Measurements from ENCODE around the gene OR52D1. TPM values are rescaled to one million over a fixed set of nuclear protein-coding genes. Genes with fewer than 3 reads are reported as not detected.
A peak's percentile ranks its signal among the peaks of the same experiment; 100 is the strongest.

The OR52D1 gene
- total and polyA plus RNA-seq, 9 of the 15 experiments (the other 6 are each of a cell fraction or from before 2014, with no cell fraction given) = 0.14 to 1.3 (median 0.97) TPM; not detected in 6

DNA sequence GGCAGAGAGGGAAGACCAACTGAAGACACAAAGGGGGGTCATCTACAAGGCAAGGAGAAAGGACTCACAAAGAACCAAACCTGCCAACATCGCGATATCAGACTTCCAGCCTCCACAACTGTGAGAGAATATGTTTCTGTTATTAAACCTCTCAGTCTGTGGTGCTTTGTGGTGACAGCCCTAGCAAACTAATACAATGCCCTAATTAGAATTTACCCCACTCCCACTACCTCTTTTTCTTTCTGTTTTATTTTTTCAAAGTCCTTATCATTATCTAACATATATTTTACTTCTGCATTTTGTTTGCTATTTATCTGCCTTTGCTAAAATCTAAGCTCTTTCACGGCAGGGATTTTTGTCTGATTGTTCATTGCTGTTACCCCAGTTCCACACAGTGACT lies 2.5 kb upstream of the OR52D1 start:
- WGBS (ENCODE audit: insufficient coverage, low coverage, missing lambda C conversion rate) = 79% methylated on average over 3 of the region's 3 CpGs
- in situ Hi-C loops (cut with MboI) (no loop called here), intact Hi-C loops (cut with micrococcal nuclease) (no loop called here)
- H3K9me3 ChIP-seq (replicated peaks; ENCODE audit: control insufficient read depth, insufficient read depth, low read depth, low read length) = peaks cover 4% of the 10 kb centered on the region
- H3K4me2 ChIP-seq (ENCODE audit: insufficient read depth, low read length) = no peak overlapping the region
- H3K36me3 ChIP-seq (ENCODE audit: control insufficient read depth, insufficient read depth, low read length) = peaks cover 74% of the 10 kb centered on the region
- TF ChIP-seq JUND (IDR thresholded peaks at IDR 0.05; ENCODE audit: borderline replicate concordance, low read depth, low read length) = no peak
- TF ChIP-seq JUND (tag; IDR thresholded peaks at IDR 0.05; ENCODE audit: borderline replicate concordance, low read depth, low read length) = no peak
- TF ChIP-seq POLR2A (conservative IDR thresholded peaks at IDR 0.05) = peak; percentile 49; the same call in 1 of the 2 replicates
- H3K4me3 ChIP-seq = no peak overlapping the region
- no peak overlapping the region for H2AFZ ChIP-seq (ENCODE audit: low read depth, low read length)
- BruUV-seq (replicated peaks) = no TSS peak
- H3K79me2 ChIP-seq (ENCODE audit: control insufficient read depth, insufficient read depth, low read length) = peaks cover 77% of the 10 kb centered on the region
- peaks cover 33% of the 10 kb centered on the region for H4K20me1 ChIP-seq (replicated peaks; ENCODE audit: control insufficient read depth, insufficient read depth, low read length)
- no peaks in the 10 kb centered on the region for H3K27me3 ChIP-seq (ENCODE audit: control insufficient read depth in 2 of 2, insufficient read depth in 2 of 2, low read length in 2 of 2)
- H3K9me1 ChIP-seq (ENCODE audit: control insufficient read depth, insufficient read depth, low read length) = no peaks in the 10 kb centered on the region
- ChIA-PET CTCF (ENCODE audit: low intra/inter-chr PET ratio) (no interaction called here), POLR2A (interaction anchor here (0.5 to 3.0 kb wide), 5 partner anchors 12 to 127 kb away, joined by 3 to 25 read pairs (median 3); no protein-coding TSS in a partner anchor)
- no peak overlapping the region for H3K27ac ChIP-seq (ENCODE audit: extremely low read depth, low read depth, low read length)
- H3K9ac ChIP-seq (ENCODE audit: insufficient read depth in 1 of 2, low read depth in 2 of 2, low read length in 2 of 2) = no peak overlapping the region
- DNase-seq (ENCODE audit: extremely low read depth in 1 of 4, low spot score in 3 of 4) (no peak), ATAC-seq (no peak; the same call in 2 of the 3 replicates), FAIRE-seq (no peak)
- H3K4me1 ChIP-seq (replicated peaks in 1 of 2; ENCODE audit: control insufficient read depth in 2 of 2, insufficient read depth in 2 of 2, low read length in 2 of 2) = peaks cover 4 to 5% of the 10 kb centered on the region in 2 experiments; a peak in 1 of 5 replicates

DNA sequence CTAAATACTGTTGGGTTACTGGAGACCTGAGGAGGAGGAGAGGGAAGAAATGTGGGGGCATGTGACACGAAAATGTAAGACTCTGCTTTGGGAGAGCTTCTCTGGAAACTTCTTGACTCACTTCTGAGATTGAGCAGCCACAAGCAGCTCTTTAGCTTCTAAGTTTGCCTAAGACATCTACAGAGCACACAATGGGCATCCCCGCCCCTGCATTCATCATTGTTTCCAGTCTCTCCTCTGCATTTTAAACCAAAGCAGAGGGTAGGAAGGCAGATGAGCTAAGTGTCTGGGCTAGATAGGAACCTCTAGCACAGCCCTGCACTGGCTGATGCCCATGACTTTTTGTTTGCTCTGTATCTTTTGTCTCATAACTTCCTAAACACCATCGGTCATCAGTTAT lies 2.1 kb upstream of the OR52D1 start:
- H3K27ac ChIP-seq (ENCODE audit: extremely low read depth, low read depth, low read length) = no peak overlapping the region
- no TSS peak for BruUV-seq (replicated peaks)
- H3K4me2 ChIP-seq (ENCODE audit: insufficient read depth, low read length) = no peak overlapping the region
- peaks cover 4% of the 10 kb centered on the region for H3K9me3 ChIP-seq (replicated peaks; ENCODE audit: control insufficient read depth, insufficient read depth, low read depth, low read length)
- H3K4me3 ChIP-seq = no peak overlapping the region
- H3K36me3 ChIP-seq (ENCODE audit: control insufficient read depth, insufficient read depth, low read length) = peaks cover 78% of the 10 kb centered on the region
- intact Hi-C loops (cut with micrococcal nuclease) (no loop called here), in situ Hi-C loops (cut with MboI) (no loop called here)
- ChIA-PET POLR2A (interaction anchor here (0.5 to 3.0 kb wide), 6 partner anchors 12 to 127 kb away, joined by 3 to 25 read pairs (median 3); no protein-coding TSS in a partner anchor), CTCF (ENCODE audit: low intra/inter-chr PET ratio) (no interaction called here)
- no peaks in the 10 kb centered on the region for H3K9me1 ChIP-seq (ENCODE audit: control insufficient read depth, insufficient read depth, low read length)
- H3K9ac ChIP-seq (ENCODE audit: insufficient read depth in 1 of 2, low read depth in 2 of 2, low read length in 2 of 2) = no peak overlapping the region
- H4K20me1 ChIP-seq (replicated peaks; ENCODE audit: control insufficient read depth, insufficient read depth, low read length) = peaks cover 36% of the 10 kb centered on the region
- peaks cover 81% of the 10 kb centered on the region for H3K79me2 ChIP-seq (ENCODE audit: control insufficient read depth, insufficient read depth, low read length)
- FAIRE-seq = no peak
- peaks cover 4 to 5% of the 10 kb centered on the region in 2 experiments; a peak in 1 of 5 replicates for H3K4me1 ChIP-seq (replicated peaks in 1 of 2; ENCODE audit: control insufficient read depth in 2 of 2, insufficient read depth in 2 of 2, low read length in 2 of 2)
- ATAC-seq = peak; percentile 41
- 38% methylated on average over 3 of the region's 3 CpGs for WGBS (ENCODE audit: insufficient coverage, low coverage, missing lambda C conversion rate)
- no peaks in the 10 kb centered on the region for H3K27me3 ChIP-seq (ENCODE audit: control insufficient read depth in 2 of 2, insufficient read depth in 2 of 2, low read length in 2 of 2)
- no peak for DNase-seq (ENCODE audit: extremely low read depth in 1 of 4, low spot score in 3 of 4)
- no peak overlapping the region for H2AFZ ChIP-seq (ENCODE audit: low read depth, low read length)
- TF ChIP-seq ZNF668 (CRISPR knock-in tag; IDR thresholded peaks at IDR 0.05) = no peak
- no peak for TF ChIP-seq DMBX1 (CRISPR knock-in tag; IDR thresholded peaks at IDR 0.05; ENCODE audit: borderline replicate concordance)
- TF ChIP-seq BCL6 (CRISPR knock-in tag; IDR thresholded peaks at IDR 0.05) = no peak
- no peak for TF ChIP-seq ZNF717 (CRISPR knock-in tag; IDR thresholded peaks at IDR 0.05)
- TF ChIP-seq, protein P1, sequence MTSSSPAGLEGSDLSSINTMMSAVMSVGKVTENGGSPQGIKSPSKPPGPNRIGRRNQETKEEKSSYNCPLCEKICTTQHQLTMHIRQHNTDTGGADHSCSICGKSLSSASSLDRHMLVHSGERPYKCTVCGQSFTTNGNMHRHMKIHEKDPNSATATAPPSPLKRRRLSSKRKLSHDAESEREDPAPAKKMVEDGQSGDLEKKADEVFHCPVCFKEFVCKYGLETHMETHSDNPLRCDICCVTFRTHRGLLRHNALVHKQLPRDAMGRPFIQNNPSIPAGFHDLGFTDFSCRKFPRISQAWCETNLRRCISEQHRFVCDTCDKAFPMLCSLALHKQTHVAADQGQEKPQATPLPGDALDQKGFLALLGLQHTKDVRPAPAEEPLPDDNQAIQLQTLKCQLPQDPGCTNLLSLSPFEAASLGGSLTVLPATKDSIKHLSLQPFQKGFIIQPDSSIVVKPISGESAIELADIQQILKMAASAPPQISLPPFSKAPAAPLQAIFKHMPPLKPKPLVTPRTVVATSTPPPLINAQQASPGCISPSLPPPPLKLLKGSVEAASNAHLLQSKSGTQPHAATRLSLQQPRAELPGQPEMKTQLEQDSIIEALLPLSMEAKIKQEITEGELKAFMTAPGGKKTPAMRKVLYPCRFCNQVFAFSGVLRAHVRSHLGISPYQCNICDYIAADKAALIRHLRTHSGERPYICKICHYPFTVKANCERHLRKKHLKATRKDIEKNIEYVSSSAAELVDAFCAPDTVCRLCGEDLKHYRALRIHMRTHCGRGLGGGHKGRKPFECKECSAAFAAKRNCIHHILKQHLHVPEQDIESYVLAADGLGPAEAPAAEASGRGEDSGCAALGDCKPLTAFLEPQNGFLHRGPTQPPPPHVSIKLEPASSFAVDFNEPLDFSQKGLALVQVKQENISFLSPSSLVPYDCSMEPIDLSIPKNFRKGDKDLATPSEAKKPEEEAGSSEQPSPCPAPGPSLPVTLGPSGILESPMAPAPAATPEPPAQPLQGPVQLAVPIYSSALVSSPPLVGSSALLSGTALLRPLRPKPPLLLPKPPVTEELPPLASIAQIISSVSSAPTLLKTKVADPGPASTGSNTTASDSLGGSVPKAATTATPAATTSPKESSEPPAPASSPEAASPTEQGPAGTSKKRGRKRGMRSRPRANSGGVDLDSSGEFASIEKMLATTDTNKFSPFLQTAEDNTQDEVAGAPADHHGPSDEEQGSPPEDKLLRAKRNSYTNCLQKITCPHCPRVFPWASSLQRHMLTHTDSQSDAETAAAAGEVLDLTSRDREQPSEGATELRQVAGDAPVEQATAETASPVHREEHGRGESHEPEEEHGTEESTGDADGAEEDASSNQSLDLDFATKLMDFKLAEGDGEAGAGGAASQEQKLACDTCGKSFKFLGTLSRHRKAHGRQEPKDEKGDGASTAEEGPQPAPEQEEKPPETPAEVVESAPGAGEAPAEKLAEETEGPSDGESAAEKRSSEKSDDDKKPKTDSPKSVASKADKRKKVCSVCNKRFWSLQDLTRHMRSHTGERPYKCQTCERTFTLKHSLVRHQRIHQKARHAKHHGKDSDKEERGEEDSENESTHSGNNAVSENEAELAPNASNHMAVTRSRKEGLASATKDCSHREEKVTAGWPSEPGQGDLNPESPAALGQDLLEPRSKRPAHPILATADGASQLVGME (CRISPR knock-in tag; IDR thresholded peaks at IDR 0.05) = no peak
- no peak for TF ChIP-seq CBFA2T3 (IDR thresholded peaks at IDR 0.05)
- peak; percentile 45 to 73; a peak in 1 of 4 replicates for TF ChIP-seq KDM1A (IDR thresholded peaks at IDR 0.05)
- TF ChIP-seq RHOXF2B (CRISPR knock-in tag; conservative IDR thresholded peaks at IDR 0.05) = no peak

Data from K562 (cell line).